ENCODE results near the gene DMD. TPM values are rescaled to one million over a fixed set of nuclear protein-coding genes. Genes with fewer than 3 reads are reported as not detected.

The DMD gene
- total RNA-seq, 6 experiments from 2014 or later = 4.9 to 6.0 (median 5.5) TPM

DNA sequence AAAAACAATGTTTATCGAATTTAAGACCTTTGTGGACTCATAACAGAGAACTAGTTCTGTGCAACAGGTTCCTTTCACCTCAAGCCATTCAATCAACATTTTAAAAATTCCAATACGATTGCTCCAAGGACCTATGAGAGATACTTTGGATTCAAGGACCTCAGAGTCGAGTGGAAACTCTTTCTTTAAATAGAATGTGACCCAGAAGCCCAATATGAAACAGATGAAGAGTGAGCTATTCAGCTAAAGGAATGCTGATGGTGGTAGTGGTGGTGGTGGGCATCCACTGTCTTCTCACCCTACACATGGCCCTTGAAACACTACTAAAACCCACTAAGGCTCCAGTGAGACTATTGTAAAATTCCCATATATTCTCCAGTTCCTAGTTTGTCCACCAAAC, 257.2 kb downstream of the DMD start:
- Mint-ChIP-seq H3K4me1 (ENCODE audit: low read depth) (no peaks in the 10 kb centered on the region), H3K4me3 (no peak overlapping the region), H3K27ac (no peak overlapping the region), H3K9me3 (peaks cover 6% of the 10 kb centered on the region; the same call in 1 of the 2 replicates), H3K27me3 (ENCODE audit: insufficient read depth) (peaks cover 1% of the 10 kb centered on the region; the same call in 1 of the 2 replicates), H3K36me3 (ENCODE audit: low read depth) (no peaks in the 10 kb centered on the region)
- TF ChIP-seq, protein P1, sequence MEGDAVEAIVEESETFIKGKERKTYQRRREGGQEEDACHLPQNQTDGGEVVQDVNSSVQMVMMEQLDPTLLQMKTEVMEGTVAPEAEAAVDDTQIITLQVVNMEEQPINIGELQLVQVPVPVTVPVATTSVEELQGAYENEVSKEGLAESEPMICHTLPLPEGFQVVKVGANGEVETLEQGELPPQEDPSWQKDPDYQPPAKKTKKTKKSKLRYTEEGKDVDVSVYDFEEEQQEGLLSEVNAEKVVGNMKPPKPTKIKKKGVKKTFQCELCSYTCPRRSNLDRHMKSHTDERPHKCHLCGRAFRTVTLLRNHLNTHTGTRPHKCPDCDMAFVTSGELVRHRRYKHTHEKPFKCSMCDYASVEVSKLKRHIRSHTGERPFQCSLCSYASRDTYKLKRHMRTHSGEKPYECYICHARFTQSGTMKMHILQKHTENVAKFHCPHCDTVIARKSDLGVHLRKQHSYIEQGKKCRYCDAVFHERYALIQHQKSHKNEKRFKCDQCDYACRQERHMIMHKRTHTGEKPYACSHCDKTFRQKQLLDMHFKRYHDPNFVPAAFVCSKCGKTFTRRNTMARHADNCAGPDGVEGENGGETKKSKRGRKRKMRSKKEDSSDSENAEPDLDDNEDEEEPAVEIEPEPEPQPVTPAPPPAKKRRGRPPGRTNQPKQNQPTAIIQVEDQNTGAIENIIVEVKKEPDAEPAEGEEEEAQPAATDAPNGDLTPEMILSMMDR (IDR thresholded peaks at IDR 0.05) = no peak
- no peak for DNase-seq

GRCh38 chrX:32948130-32948529, 263.2 kb downstream of the DMD start:
- TF ChIP-seq, protein P1 (IDR thresholded peaks at IDR 0.05) = no peak

GRCh38 chrX:32937043-32937442, 274.3 kb downstream of the DMD start:
- no peaks in the 10 kb centered on the region for H3K4me1 Mint-ChIP-seq (ENCODE audit: low read depth)
- no peak overlapping the region for H3K27ac Mint-ChIP-seq
- H3K9me3 Mint-ChIP-seq = peaks cover 3% of the 10 kb centered on the region
- TF ChIP-seq, protein P1 (IDR thresholded peaks at IDR 0.05) = no peak
- no peak for DNase-seq
- no peaks in the 10 kb centered on the region for H3K27me3 Mint-ChIP-seq (ENCODE audit: insufficient read depth)
- H3K4me3 Mint-ChIP-seq = no peak overlapping the region
- H3K36me3 Mint-ChIP-seq (ENCODE audit: low read depth) = no peaks in the 10 kb centered on the region

More at GRCh38 chrX:32948130-32948529, 263.2 kb downstream of the DMD start:
- H3K9me3 Mint-ChIP-seq = peaks cover 6% of the 10 kb centered on the region; the same call in 1 of the 2 replicates
- H3K4me3 Mint-ChIP-seq = no peak overlapping the region
- H3K36me3 Mint-ChIP-seq (ENCODE audit: low read depth) = no peaks in the 10 kb centered on the region
- no peaks in the 10 kb centered on the region for H3K4me1 Mint-ChIP-seq (ENCODE audit: low read depth)
- no peaks in the 10 kb centered on the region; the same call in 1 of the 2 replicates for H3K27me3 Mint-ChIP-seq (ENCODE audit: insufficient read depth)
- no peak overlapping the region for H3K27ac Mint-ChIP-seq
- no peak for DNase-seq

DNA sequence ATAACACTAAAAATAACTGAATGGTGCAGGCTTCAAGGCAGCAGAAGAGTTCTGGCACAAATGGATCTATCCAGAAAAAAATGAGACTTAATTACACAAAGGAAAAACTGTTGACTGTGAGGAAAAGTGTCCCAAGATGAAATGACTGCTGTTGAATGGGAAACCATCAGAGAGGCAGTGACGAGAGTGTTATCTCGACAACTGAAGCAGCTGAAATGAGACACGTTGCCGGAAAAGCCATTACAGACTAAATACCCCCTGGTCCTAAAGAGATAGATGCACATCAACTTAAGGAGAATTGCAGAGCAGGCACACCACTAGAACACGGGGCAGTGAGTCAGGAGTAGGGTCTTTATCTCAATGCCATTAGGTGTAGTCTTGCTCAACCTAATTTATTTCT, 277.8 kb downstream of the DMD start:
- no peaks in the 10 kb centered on the region for H3K4me1 Mint-ChIP-seq (ENCODE audit: low read depth)
- H3K27me3 Mint-ChIP-seq (ENCODE audit: insufficient read depth) = no peaks in the 10 kb centered on the region
- no peak overlapping the region for H3K27ac Mint-ChIP-seq
- TF ChIP-seq, protein P1 (IDR thresholded peaks at IDR 0.05) = no peak
- no peaks in the 10 kb centered on the region for H3K36me3 Mint-ChIP-seq (ENCODE audit: low read depth)
- H3K9me3 Mint-ChIP-seq = peaks cover 4% of the 10 kb centered on the region
- no peak overlapping the region for H3K4me3 Mint-ChIP-seq
- DNase-seq = no peak

DNA sequence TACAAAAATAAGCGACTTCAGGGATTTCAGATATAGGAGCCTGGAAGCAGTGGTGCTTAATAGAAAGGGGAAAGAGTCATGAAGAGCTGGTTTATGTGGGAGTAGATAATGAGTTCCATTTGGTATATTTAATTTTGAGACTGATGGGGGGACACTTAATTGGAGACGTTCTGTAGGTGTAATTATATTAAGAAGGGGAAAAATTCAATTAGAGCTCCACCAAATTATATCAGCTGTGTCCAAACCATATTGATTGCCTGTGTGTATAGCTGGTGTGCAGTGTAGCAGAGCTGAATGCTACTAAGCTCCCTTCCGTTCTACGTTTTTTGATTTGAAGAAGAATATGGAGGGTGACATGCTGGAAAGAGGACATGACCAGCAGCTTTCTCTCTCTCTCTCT, 282.3 kb downstream of the DMD start:
- Mint-ChIP-seq H3K9me3 (peaks cover 4% of the 10 kb centered on the region; the same call in 1 of the 2 replicates), H3K27ac (no peak overlapping the region), H3K4me1 (ENCODE audit: low read depth) (no peaks in the 10 kb centered on the region), H3K27me3 (ENCODE audit: insufficient read depth) (no peaks in the 10 kb centered on the region), H3K36me3 (ENCODE audit: low read depth) (no peaks in the 10 kb centered on the region), H3K4me3 (no peak overlapping the region)
- TF ChIP-seq, protein P1 (IDR thresholded peaks at IDR 0.05) = no peak
- DNase-seq = no peak

DNA sequence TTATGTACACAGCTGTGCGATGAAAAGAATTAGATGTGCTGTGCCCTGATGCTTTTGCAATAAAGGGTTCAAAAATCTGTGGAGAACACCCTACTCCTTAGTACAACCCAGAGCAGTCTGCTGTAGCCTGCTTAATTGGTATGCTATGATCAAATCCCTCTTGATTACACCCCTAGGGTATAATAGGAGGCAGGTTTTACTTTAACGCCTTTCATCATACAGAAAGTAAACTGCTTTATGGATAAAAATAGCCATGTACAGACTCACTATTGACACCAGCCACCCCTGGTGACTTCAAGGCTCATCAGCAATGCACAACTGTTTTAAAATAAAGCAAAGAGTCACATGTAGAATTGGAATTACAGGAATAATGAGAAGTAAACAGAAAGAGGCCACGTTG, 315.3 kb downstream of the DMD start:
- H3K4me1 Mint-ChIP-seq (ENCODE audit: low read depth) = no peaks in the 10 kb centered on the region
- H3K27me3 Mint-ChIP-seq (ENCODE audit: insufficient read depth) = no peaks in the 10 kb centered on the region; the same call in 1 of the 2 replicates
- TF ChIP-seq, protein P1 (IDR thresholded peaks at IDR 0.05) = no peak

More for the DNA sequence above, 315.3 kb downstream of the DMD start:
- Mint-ChIP-seq H3K36me3 (ENCODE audit: low read depth) (no peaks in the 10 kb centered on the region), H3K9me3 (peaks cover 3% of the 10 kb centered on the region), H3K4me3 (no peak overlapping the region), H3K27ac (no peak overlapping the region)
- no peak for DNase-seq

All from HFFc6 (cell line).